Renal pelvis (tissue), 3 donors: ENCODE data around the gene MRPL22. TPM values are rescaled to one million over a fixed set of nuclear protein-coding genes. Genes with fewer than 3 reads are reported as not detected.

ENCODE experiments used
- polyA plus RNA-seq, 3 donors: library from polyadenylated mRNA; unstranded; fragments of 120-200 nt; gene quantifications; one replicate each; pipeline ENCODE4 v1.2.1, GENCODE V29; 2013; ENCODE audit not compliant: insufficient read length in 3 of 3

MRPL22 gene
- polyA plus RNA-seq, 3 donors: 44.4 to 49.0 (median 46.4) TPM

Other genes starting within 250 kb of the MRPL22 start
- 100 to 1,000 TPM; 132 to 172 (median 158) TPM for gene LARP1, start 185.7 kb upstream of the MRPL22 start, polyA plus RNA-seq
- gene FAXDC2, start 90.5 kb upstream of the MRPL22 start, polyA plus RNA-seq: 10 to 100 TPM; 31.6 to 39.3 (median 38.3) TPM
- 10 to 100 TPM; 70.6 to 79.6 (median 72.4) TPM for gene CNOT8, start 82.4 kb upstream of the MRPL22 start, polyA plus RNA-seq
- 10 to 100 TPM; 20.6 to 21.8 (median 21.0) TPM for gene GEMIN5, start 2.9 kb upstream of the MRPL22 start, polyA plus RNA-seq
- gene KIF4B, start 72.7 kb downstream of the MRPL22 start, polyA plus RNA-seq: under 1 TPM; 0.24 to 0.29 (median 0.27) TPM